Kidney tubule cell (primary cell): ENCODE measurements around the gene CPSF7.
A peak's percentile ranks its signal among the peaks of the same experiment; 100 is the strongest.
"Not testable (repeated sequence)": the region's sequence is repeated elsewhere in the genome, so short reads cannot be mapped to it uniquely, and the experiment has no call there.

Experiments
- DNase-seq: peaks from one replicate; pipeline ENCODE4 v3.0.0-alpha.2; 2018; ENCODE audit warnings: low spot score

The CPSF7 gene

GRCh38 chr11:61437496-61437895 lies 7.7 kb upstream of the CPSF7 start:
- no peak for DNase-seq

GRCh38 chr11:61430839-61431238 lies 1.1 kb upstream of the CPSF7 start:
- not testable (repeated sequence) for DNase-seq

DNA sequence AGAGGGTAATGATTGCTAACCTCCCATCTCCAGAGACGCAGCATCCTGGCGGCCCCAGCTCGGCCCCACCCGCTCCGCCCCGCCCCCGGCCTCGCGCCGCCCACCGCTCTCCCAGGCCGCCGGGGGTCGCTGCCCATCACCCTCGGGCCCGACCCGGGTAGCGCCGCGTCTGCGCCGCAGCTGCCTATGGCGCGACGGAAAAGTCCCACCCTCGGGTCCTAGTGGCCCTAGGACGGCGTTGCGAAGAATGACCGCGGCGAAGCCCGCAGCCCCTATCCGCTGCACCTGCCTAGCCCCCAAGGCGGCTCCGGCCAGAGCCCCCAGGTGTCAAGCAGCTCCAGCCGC lies 457 bp downstream of the CPSF7 start:
- peak; percentile 63 for DNase-seq

GRCh38 chr11:61425367-61426131 lies 4.2 kb downstream of the CPSF7 start:
- no peak for DNase-seq

DNA sequence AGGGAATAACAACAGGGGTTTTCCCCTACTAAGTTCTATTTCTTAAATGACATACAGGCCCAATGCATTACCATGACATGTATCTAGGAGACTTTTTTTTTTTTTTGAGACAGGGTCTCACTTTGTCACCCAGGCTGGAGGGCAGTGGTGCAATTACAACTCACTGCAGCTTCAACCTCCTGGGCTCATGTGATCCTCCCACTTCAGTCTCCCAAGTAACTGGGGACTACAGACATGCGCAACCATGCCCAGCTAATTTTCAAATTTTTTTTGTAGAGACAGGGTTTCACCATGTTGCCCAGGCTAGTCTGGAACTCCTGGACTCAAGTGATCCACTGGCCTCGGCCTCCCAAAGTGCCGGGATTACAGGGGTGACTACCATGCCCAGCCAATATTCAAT lies 7.5 kb downstream of the CPSF7 start:
- no peak for DNase-seq

DNA sequence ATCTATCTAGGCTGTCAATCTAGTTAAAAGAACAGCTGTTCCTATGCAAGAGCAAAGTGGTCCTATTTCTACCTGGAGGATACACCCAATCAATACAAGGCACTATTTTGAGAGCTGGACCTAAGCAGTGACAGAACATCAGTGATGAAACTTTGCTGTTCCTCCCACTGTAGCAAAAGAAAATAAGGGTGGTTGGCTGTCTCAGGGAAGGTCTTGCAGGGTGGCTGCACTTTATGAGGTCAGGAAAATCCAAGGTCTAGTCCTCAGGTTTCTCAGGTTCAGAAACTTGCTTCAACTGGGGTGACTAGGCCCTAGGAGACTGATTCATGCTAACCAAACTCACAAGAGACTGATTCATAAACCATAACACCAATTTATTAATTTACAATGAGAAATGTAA lies 11.6 kb downstream of the CPSF7 start:
- peak; percentile 81 for DNase-seq

DNA sequence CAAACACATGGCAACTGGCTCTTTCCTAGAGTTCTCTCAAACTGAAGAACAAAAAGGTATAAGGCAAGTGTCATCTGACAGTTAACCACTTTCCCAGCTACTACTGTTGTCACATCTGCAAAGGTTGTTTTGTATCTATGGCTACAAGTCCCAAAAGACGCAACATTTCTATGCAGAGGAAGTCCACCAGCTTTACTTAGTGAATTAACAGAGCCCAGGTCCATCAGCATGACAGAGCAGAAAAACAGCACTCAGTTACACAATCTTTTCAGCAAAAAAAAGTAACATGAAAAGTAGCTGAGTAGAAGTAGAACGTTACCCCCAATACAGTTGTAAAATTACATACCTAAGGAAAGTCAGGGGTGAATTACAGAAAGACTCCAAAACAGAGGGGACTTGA lies 12.1 kb downstream of the CPSF7 start:
- peak; percentile 21 for DNase-seq

DNA sequence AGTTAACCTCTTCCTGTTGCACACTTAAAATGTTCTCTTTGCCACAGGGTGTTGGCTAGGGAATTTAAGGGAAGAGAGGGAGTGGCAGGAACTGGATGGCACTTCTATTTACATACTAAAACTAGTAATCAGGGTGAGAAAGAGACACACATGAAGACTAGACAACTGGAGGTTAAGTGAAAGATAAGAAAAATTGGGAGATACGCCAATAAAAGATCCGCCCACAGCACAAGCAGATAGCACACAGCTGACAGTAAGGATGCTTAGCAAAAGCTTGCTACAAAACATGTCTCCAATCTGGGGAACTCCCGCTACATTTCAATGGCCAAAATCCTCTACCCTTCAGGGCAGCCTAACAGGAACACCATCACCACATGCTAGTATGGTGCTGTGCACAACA lies 12.8 kb downstream of the CPSF7 start:
- DNase-seq: no peak

DNA sequence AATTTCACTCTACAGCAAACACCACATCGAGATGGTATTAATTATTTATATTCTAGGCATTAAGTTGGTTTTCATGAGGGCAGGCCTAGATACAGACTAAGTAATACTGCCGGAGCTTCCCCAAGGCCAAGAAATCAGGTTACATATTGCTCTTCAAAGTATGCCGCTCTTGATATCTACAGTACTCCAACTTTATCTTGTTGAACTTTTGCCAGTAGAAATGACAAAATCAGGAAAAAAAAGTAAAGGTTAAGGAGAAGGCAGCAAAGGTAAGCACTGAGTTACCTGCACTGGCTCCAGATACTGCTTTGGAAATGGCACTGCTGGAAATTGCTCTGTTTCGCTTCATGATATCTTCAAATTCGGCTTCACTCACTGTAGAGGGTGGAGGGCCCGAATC lies 14.4 kb downstream of the CPSF7 start:
- no peak for DNase-seq

DNA sequence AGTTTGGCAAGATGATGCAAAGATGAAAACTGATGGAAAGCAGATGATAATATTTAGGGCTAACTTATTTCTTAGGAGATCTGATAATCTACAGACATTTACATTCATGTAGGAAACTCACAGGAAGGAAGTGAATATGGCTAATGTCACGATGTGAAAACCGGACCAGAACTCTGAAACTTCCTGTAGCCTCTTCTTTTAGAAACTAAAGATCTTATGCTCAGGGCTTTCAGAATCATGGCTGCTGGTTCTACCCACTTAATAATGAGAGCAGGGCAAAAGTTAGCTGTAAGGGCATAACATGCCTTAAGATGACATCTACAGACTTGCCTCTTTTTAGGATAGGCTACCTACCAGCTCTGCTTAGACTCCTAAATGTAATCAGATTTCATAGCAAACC lies 15.2 kb downstream of the CPSF7 start:
- no peak for DNase-seq

- DNase-seq: no peak
These were observed 16.3 kb downstream of the CPSF7 start for GRCh38 chr11:61413496-61413895.

- no peak for DNase-seq
These were observed 18.2 kb downstream of the CPSF7 start for GRCh38 chr11:61411589-61411988.

DNA sequence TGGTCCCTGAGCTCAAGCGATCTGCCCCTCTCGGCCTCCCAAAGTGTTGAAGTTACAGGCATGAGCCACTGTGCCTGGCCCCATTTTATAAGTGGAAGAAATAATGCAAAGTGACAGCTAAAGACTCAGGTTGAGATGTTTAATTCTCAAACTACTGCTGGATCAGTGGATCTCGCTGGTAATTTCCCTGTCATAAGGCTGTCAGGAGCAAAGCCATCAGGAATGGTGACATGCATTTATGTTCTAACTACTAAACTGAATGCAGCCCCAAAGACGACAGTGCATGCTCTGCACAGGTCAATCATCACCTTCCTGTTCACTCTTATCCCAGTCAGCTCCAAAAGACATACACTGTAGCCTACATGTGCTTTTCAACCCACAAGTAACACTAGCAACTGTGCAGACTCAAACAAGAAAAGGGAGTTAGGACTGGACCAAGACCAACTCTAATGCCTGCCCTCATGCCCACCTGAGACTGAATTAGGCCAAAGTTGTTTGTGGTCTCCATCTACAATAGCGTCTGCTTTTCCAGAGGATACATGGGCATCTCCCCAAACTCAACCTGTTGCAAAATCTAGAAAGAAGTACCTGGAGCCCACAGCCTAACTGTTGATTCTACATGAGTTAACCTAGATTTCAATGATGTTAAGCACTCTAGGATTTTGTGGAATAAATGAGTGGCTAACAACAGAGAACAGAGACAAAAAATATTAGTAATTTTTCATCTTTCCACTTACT lies 22.6 kb downstream of the CPSF7 start:
- DNase-seq: no peak

DNA sequence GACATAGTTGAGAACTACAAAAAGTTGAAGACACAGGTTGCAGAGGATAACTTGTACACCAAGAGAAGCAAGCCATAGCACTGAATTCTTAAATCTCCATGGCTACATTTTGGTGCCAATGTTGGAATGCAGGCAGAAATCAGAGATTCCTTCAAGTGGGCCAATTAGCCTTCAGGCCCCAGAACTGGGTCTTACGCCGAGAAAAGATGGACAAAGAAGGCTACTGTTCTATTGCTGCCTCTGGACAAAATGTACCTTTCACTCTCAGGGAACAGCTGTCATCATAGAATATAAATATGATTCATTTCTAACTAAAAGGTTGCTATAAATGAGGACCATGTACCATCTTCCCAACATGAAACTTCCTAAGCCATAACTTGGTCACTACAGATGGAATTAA lies 23.7 kb downstream of the CPSF7 start:
- DNase-seq: no peak

GRCh38 chr11:61404641-61405040 lies 25.1 kb downstream of the CPSF7 start:
- DNase-seq: no peak

- DNase-seq: no peak
These were observed 25.7 kb downstream of the CPSF7 start for GRCh38 chr11:61404103-61404502.

- DNase-seq: no peak
These were observed 26.1 kb downstream of the CPSF7 start for GRCh38 chr11:61403658-61404057.

DNA sequence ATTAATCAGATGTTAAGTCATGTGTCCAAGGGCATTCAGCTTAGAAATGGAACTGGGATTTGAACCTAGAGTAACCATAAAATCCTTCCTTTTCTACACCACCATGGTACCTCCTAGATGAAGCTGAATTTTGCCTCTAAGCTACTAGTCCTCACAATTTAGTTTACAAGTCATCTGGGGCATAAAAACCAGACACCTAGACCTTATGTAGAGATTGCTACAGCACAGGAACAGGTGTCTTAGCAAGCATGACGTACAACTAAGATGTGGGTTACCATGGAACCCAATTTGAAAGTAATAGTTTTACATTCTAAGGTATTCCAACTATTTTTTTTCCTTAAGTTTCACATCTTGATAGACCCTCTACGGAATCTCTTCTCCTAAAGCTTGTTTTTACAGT lies 28.2 kb downstream of the CPSF7 start:
- no peak for DNase-seq

DNA sequence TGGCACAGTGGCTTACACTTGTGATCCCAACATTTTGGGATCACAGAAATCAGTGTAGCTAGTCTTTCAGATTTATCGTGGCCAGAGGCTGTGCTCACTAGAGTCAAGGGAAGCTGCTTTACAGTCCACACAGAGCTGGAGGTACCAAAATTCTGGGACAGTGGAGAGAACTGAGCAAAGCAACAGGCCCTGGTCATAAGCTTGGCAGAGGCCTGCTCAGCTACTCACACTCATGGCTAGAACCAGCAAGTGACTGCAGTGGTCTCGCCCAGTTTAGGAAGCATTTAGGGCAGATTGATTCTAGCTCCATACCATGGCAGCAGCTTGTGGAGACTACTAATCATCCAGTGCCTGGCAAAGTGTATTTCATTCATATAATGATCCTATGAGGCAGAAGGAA lies 28.6 kb downstream of the CPSF7 start:
- no peak for DNase-seq

DNA sequence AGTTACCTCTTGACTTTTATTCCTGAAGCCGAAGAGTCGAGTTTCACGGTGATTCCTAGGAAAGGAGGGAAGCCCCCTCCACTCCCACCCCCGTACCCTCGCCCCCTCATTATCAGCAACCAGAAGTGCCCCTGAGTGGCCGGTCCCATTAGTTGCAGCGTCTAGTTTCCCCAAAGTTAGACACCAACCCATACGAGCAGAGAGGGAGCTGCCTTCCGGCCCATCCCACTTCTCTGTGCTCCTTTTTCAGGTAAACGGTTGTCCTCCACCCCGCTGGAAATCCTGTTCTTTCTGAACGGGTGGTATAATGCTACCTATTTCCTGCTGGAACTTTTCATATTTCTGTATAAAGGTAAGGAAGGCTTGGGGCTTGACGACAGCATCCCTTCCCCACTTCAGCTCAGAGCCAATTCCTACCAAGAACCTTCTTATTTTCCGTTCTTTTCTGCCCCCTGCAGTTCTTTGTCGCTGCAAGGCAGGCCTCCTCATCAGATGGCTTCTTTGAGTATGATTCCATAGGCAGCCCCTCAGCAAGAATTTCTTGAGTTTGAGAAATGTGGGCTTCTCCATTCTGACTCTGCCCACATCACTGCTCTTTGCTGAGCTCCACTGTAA lies 36.7 kb downstream of the CPSF7 start:
- peak; percentile 24 for DNase-seq

DNA sequence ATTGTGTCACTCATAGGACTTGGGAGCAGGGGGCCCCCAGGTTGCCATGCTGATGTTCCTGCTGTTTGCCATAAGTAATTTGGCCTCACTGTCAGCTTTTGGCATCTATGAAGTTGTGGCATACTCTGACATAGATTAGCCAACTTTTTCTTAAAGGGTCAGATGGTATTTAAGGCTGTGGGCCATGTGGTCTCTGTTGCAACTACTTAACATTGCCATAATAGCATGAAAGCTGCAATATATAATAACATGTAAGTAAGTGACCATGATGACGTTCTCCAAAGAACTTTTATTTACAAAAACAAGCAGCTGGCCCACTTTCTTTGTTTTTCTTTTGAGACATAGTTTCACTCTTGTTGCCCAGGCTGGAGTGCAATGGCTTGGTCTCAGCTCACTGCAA lies 39.6 kb downstream of the CPSF7 start:
- no peak for DNase-seq

GRCh38 chr11:61384271-61385242 lies 45.2 kb downstream of the CPSF7 start:
- DNase-seq: no peak
